Measurements from ENCODE around the gene ZMIZ1. TPM values are rescaled to one million over a fixed set of nuclear protein-coding genes. Genes with fewer than 3 reads are reported as not detected.

ZMIZ1 gene
- polyA plus RNA-seq, 2 of the 4 experiments (the other 2 are of a cell fraction) = 8.1 to 30.3 TPM

DNA sequence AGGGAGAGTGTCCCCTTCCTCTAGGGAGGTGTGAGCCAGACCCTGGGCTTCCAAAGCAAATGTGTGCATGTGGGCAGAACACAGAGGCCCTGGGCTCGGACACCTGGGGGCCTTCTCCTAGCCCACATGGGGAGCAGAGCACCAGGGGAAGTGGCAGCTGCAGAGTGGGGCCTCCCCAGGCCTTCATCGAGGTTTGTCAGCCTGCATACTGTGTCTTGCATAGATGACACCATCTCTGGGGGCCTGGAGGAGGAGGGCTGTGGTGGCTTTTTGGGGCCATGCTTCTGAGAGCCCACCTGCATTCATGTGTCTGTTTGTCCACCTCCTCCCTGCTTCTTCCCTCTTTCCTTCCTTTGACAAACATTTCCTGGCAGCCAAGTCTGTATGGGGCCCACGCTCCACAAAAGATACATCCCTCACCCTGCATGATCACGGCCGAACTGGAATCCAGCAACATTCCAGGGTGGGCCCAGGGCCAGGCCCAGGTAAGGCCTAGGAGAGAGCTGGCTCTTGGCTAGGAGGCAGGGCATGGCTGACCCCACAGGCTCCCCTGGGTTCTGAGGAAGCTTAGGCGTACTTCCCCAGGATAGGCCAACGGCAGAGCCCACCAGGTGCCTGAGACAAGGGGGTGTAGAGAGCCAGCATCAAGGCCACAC lies 79.2 kb downstream of the ZMIZ1 start:
- TF ChIP-seq SREBF2 (IDR thresholded peaks at IDR 0.05) = no peak
- no peak for TF ChIP-seq CHD4 (IDR thresholded peaks at IDR 0.05; ENCODE audit: borderline replicate concordance)
- TF ChIP-seq RFX5 (IDR thresholded peaks at IDR 0.05) = no peak
- no peak for TF ChIP-seq CBX2 (IDR thresholded peaks at IDR 0.05; ENCODE audit: borderline replicate concordance, low read depth)
- no peak for TF ChIP-seq ZFP36 (IDR thresholded peaks at IDR 0.05; ENCODE audit: borderline replicate concordance, partially characterized antibody)
- no peak for TF ChIP-seq SMC3 (IDR thresholded peaks at IDR 0.05)
- TF ChIP-seq CTCF (IDR thresholded peaks at IDR 0.05) = no peak
- no peak for TF ChIP-seq FOSL2 (IDR thresholded peaks at IDR 0.05)
- TF ChIP-seq FOSL2 (CRISPR knock-in tag; IDR thresholded peaks at IDR 0.05) = no peak
- TF ChIP-seq BHLHE40 (IDR thresholded peaks at IDR 0.05; ENCODE audit: low read depth, low read length) = no peak
- TF ChIP-seq E2F6 (IDR thresholded peaks at IDR 0.05; ENCODE audit: borderline replicate concordance, low read depth) = no peak
- no peak for TF ChIP-seq HDAC2 (IDR thresholded peaks at IDR 0.05)
- no peak for TF ChIP-seq PBX3 (IDR thresholded peaks at IDR 0.05)
- TF ChIP-seq RARB (CRISPR knock-in tag; IDR thresholded peaks at IDR 0.05) = no peak
- Histone ChIP-seq H3K27ac (peak overlapping the region; percentile 98 to 99; a peak in 5 of 6 replicates), H3K4me1 (peaks cover 99% of the 10 kb centered on the region), H3K4me3 (no peak overlapping the region), H3K4me2 (no peak overlapping the region), H3K9me3 (no peaks in the 10 kb centered on the region)
- ATAC-seq (no peak), FAIRE-seq (no peak), DNase-seq (ENCODE audit: low read depth in 1 of 2, low spot score in 1 of 2) (no peak)
- ChIA-PET CTCF (interaction anchor here (0.9 to 7.7 kb wide), 8 partner anchors 10 to 1101 kb away, joined by 3 to 92 read pairs (median 4); no protein-coding TSS in a partner anchor), POLR2A (interaction anchor here (1.0 kb wide), 1 partner anchor 11 kb away, joined by 4 read pairs; no protein-coding TSS in a partner anchor)
- 83% methylated on average over 6 of the region's 7 CpGs for WGBS (ENCODE audit: missing lambda C conversion rate)

GRCh38 chr10:79148452-79149344 lies 79.9 kb downstream of the ZMIZ1 start:
- ATAC-seq = peak; percentile 3; a peak in 3 of 6 replicates
- TF ChIP-seq, protein P1, sequence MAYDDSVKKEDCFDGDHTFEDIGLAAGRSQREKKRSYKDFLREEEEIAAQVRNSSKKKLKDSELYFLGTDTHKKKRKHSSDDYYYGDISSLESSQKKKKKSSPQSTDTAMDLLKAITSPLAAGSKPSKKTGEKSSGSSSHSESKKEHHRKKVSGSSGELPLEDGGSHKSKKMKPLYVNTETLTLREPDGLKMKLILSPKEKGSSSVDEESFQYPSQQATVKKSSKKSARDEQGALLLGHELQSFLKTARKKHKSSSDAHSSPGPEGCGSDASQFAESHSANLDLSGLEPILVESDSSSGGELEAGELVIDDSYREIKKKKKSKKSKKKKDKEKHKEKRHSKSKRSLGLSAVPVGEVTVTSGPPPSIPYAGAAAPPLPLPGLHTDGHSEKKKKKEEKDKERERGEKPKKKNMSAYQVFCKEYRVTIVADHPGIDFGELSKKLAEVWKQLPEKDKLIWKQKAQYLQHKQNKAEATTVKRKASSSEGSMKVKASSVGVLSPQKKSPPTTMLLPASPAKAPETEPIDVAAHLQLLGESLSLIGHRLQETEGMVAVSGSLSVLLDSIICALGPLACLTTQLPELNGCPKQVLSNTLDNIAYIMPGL (CRISPR knock-in tag; IDR thresholded peaks at IDR 0.05; ENCODE audit: borderline replicate concordance) = no peak
- TF ChIP-seq MAFK (IDR thresholded peaks at IDR 0.05; ENCODE audit: partially characterized antibody) = peak; percentile 60
- no peak for FAIRE-seq
- peak in 1 of 2 experiments; percentile 66 for DNase-seq (ENCODE audit: low read depth in 1 of 2, low spot score in 1 of 2)
- ChIA-PET POLR2A (interaction anchor here (1.0 to 2.6 kb wide), 2 partner anchors 11 to 46 kb away, joined by 4 to 10 read pairs; no protein-coding TSS in a partner anchor), CTCF (interaction anchor here (0.9 to 7.7 kb wide), 8 partner anchors 10 to 1102 kb away, joined by 3 to 92 read pairs (median 4); no protein-coding TSS in a partner anchor)
- peaks cover 99% of the 10 kb centered on the region for H3K4me1 ChIP-seq
- H3K9me3 ChIP-seq = no peaks in the 10 kb centered on the region
- H3K27ac ChIP-seq = peak overlapping the region; percentile 98 to 99
- 71% methylated on average over 14 of the region's 16 CpGs for WGBS (ENCODE audit: missing lambda C conversion rate)
- no peak overlapping the region for H3K4me3 ChIP-seq
- peak overlapping the region; percentile 74 for H3K4me2 ChIP-seq
